H1 (cell line): Measurements from ENCODE around the gene MALSU1.

Experiments used
- BRCA1 ChIP-seq: IDR thresholded peaks from 2 replicates; pipeline ENCODE4 v1.6.1; 2012; ENCODE audit warnings: low read depth, low read length, improper control_type of control experiment
- CBX5 ChIP-seq: fragments of 300-800, 300-1000 bp; sonication (generic); IDR thresholded peaks from 2 replicates; pipeline ENCODE4 v1.7.1; 2016; ENCODE audit warnings: antibody characterized with exemption, low read length, low read depth
- CREB1 ChIP-seq: IDR thresholded peaks from 2 replicates; pipeline ENCODE4 v1.6.1; 2012; ENCODE audit warnings: inconsistent platforms
- GTF2F1 ChIP-seq: IDR thresholded peaks from 2 replicates; pipeline ENCODE4 v1.6.1; 2012; ENCODE audit warnings: low read depth, low read length, improper control_type of control experiment, borderline replicate concordance
- NRF1 ChIP-seq: IDR thresholded peaks from 2 replicates; pipeline ENCODE4 v1.6.1; 2011; ENCODE audit warnings: mild to moderate bottlenecking, low read depth, low read length, improper control_type of control experiment
- SP1 ChIP-seq: IDR thresholded peaks from 2 replicates; pipeline ENCODE4 v1.6.1; 2011; ENCODE audit warnings: low read depth, low read length
- TF ChIP-seq, protein P1 (sequence below), 3 experiments: IDR thresholded peaks; 1 replicate in 2 of 3; 2 replicates in 1 of 3; pipeline versions ENCODE4 v1.5.1 to v1.6.1; 2011; ENCODE audit warnings: low read length in 3 of 3, mild to moderate bottlenecking in 3 of 3, inconsistent platforms in 2 of 3, low read depth in 1 of 3, moderate library complexity in 1 of 3; ENCODE audit not compliant: insufficient read depth in 1 of 3; ENCODE audit errors: control extremely low read depth in 1 of 3
- TF ChIP-seq, protein P2 (sequence below): IDR thresholded peaks from 2 replicates; pipeline ENCODE4 v1.6.1; 2011; ENCODE audit warnings: low read depth, mild to moderate bottlenecking, low read length; ENCODE audit not compliant: insufficient read depth

DNA sequence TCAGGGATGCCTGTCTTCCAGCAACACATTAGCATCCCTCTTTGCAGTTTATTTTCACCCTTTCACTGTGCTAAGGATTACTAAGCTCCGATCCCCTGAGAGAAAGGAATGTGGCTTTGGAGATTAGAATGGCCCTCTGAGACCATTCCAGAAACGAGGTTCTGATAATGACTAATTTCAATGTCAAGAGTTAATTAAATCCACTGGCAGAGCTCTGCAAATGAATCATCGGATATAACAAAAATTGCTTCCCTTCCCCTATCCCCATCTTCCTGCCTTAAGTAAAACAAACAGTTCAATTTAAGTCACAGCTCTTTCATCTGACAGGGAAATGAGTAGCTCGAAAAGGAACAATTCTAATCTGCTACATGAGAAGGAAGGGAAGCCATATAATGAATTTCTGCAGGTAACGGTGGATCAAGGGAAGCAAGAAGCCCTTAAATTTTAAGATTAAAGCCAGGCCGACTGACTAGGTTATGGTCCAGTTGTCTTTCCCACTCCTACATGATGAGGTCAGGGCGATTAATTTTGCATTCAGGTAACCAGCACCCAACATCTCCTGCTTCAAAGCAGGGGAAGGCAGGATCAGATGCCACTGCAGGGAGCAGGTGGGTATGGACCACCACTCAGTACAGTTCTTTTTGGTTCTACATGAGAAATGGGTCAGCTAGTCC lies 50.5 kb downstream of the MALSU1 start:
- TF ChIP-seq GTF2F1 (no peak), CREB1 (no peak), CBX5 (no peak), NRF1 (no peak), SP1 (no peak), BRCA1 (no peak)
- TF ChIP-seq, protein P1, sequence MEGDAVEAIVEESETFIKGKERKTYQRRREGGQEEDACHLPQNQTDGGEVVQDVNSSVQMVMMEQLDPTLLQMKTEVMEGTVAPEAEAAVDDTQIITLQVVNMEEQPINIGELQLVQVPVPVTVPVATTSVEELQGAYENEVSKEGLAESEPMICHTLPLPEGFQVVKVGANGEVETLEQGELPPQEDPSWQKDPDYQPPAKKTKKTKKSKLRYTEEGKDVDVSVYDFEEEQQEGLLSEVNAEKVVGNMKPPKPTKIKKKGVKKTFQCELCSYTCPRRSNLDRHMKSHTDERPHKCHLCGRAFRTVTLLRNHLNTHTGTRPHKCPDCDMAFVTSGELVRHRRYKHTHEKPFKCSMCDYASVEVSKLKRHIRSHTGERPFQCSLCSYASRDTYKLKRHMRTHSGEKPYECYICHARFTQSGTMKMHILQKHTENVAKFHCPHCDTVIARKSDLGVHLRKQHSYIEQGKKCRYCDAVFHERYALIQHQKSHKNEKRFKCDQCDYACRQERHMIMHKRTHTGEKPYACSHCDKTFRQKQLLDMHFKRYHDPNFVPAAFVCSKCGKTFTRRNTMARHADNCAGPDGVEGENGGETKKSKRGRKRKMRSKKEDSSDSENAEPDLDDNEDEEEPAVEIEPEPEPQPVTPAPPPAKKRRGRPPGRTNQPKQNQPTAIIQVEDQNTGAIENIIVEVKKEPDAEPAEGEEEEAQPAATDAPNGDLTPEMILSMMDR (IDR thresholded peaks at IDR 0.05; ENCODE audit: control extremely low read depth in 1 of 3, insufficient read depth in 1 of 3, low read depth in 1 of 3, low read length in 3 of 3), result no peak
- TF ChIP-seq, protein P2, sequence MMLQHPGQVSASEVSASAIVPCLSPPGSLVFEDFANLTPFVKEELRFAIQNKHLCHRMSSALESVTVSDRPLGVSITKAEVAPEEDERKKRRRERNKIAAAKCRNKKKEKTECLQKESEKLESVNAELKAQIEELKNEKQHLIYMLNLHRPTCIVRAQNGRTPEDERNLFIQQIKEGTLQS, result no peak
